DOHH2 (cell line): ENCODE measurements around the gene DCDC1.

Experiments used
- H3F3A ChIP-seq: fragments of 200-600 bp; sonication (generic), shearing (Covaris generic); 2 replicates; pipeline ENCODE4 v1.6.0; 2016; ENCODE audit warnings: antibody characterized with exemption, mild to moderate bottlenecking; ENCODE audit not compliant: control insufficient read depth, insufficient read depth
- H3K27ac ChIP-seq: fragments of 200-600 bp; sonication (generic); 2 replicates; pipeline ENCODE4 v1.5.1; 2014; ENCODE audit warnings: low read depth, mild to moderate bottlenecking, low read length, moderate library complexity
- H3K27me3 ChIP-seq: fragments of 200-600 bp; sonication (generic); 2 replicates; pipeline ENCODE4 v1.6.1; 2014; ENCODE audit warnings: mild to moderate bottlenecking, low read length, mixed read lengths; ENCODE audit not compliant: control insufficient read depth
- H3K36me3 ChIP-seq: fragments of 200-600 bp; sonication (generic); 2 replicates; pipeline ENCODE4 v1.6.1; 2014; ENCODE audit warnings: mild to moderate bottlenecking, low read length, moderate library complexity, mixed read lengths; ENCODE audit not compliant: control insufficient read depth
- H3K4me1 ChIP-seq: fragments of 200-600 bp; sonication (generic); 2 replicates; pipeline ENCODE4 v1.6.1; 2014; ENCODE audit warnings: mild to moderate bottlenecking, low read length, mixed read lengths; ENCODE audit not compliant: control insufficient read depth
- H3K4me2 ChIP-seq: fragments of 200-600 bp; sonication (generic); 2 replicates; pipeline ENCODE4 v1.6.0; 2014; ENCODE audit warnings: mild to moderate bottlenecking, low read length, moderate library complexity
- H3K4me3 ChIP-seq: fragments of 200-600 bp; sonication (generic); 2 replicates; pipeline ENCODE4 v1.5.1; 2014; ENCODE audit warnings: mild to moderate bottlenecking, low read length, mixed read lengths
- H3K79me2 ChIP-seq: fragments of 200-600 bp; sonication (generic); 2 replicates; pipeline ENCODE4 v1.6.1; 2014; ENCODE audit warnings: mild to moderate bottlenecking, low read length, mixed read lengths; ENCODE audit not compliant: control insufficient read depth
- H3K9me2 ChIP-seq: fragments of 200-600 bp; sonication (generic); replicated peaks from 2 replicates; pipeline ENCODE4 v1.6.1; 2014; ENCODE audit warnings: mild to moderate bottlenecking, low read length, mixed read lengths; ENCODE audit not compliant: control insufficient read depth
- H3K9me3 ChIP-seq: fragments of 200-600 bp; sonication (generic); 2 replicates; pipeline ENCODE4 v1.6.1; 2014; ENCODE audit warnings: antibody characterized with exemption, low read length, mixed read lengths; ENCODE audit not compliant: control insufficient read depth, insufficient read depth
- H4K20me1 ChIP-seq: fragments of 200-600 bp; sonication (generic); 2 replicates; pipeline ENCODE4 v1.6.0; 2014; ENCODE audit warnings: low read depth, mild to moderate bottlenecking, antibody characterized with exemption, low read length, moderate library complexity; ENCODE audit not compliant: control insufficient read depth, insufficient read depth
- EZH2phosphoT487 ChIP-seq: fragments of 200-600 bp; sonication (generic); IDR thresholded peaks from 2 replicates; pipeline ENCODE4 v1.6.1; 2017; ENCODE audit warnings: borderline replicate concordance, mild to moderate bottlenecking, antibody characterized with exemption, low read length, moderate library complexity, mixed read lengths
- TF ChIP-seq, protein P1 (sequence below): fragments of 200-600 bp; sonication (generic); IDR thresholded peaks from one replicate; pipeline ENCODE4 v1.5.1; 2014; ENCODE audit warnings: antibody characterized with exemption, mild to moderate bottlenecking, low read depth, low read length; ENCODE audit not compliant: poor library complexity, severe bottlenecking

The DCDC1 gene

DNA sequence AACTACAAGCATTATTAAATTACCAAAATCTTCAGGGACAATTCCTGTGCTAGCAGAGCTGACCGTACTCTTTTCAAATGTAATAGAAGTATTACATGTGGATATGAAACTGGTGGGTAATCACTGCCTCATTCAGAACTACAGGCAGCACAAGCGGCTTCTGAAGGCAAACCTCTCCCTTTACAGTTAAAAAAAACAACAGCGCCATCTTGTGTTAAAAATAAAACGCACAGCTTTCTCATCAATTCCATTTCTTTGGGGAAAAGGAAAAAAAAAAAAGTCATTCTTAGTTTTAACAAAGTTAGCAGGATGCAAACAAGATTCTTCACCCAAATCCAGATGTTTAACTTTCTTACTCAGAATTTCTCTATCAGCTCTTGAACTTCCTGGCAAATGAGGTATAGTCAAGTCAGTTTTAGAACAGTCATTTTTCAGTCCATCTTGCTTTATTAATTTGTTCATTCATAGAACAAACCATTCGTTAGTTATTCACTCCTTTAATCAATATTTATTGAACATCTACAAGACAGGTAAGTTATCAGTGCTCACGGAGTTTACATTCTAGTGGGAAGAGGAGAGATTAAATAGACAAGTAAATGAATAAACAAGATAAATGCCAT lies 451.6 kb downstream of the DCDC1 start:
- Histone ChIP-seq H3K27ac (no peak overlapping the region), H3K36me3 (no peaks in the 10 kb centered on the region), H4K20me1 (no peaks in the 10 kb centered on the region), H3K4me1 (no peaks in the 10 kb centered on the region), H3K4me3 (no peak overlapping the region), H3K27me3 (no peaks in the 10 kb centered on the region; the same call in 1 of the 2 replicates), H3K79me2 (no peaks in the 10 kb centered on the region), H3K9me3 (no peaks in the 10 kb centered on the region), H3F3A (no peaks in the 10 kb centered on the region), H3K9me2 (no peaks in the 10 kb centered on the region), H3K4me2 (no peak overlapping the region)
- no peak for TF ChIP-seq EZH2phosphoT487
- TF ChIP-seq, protein P1, sequence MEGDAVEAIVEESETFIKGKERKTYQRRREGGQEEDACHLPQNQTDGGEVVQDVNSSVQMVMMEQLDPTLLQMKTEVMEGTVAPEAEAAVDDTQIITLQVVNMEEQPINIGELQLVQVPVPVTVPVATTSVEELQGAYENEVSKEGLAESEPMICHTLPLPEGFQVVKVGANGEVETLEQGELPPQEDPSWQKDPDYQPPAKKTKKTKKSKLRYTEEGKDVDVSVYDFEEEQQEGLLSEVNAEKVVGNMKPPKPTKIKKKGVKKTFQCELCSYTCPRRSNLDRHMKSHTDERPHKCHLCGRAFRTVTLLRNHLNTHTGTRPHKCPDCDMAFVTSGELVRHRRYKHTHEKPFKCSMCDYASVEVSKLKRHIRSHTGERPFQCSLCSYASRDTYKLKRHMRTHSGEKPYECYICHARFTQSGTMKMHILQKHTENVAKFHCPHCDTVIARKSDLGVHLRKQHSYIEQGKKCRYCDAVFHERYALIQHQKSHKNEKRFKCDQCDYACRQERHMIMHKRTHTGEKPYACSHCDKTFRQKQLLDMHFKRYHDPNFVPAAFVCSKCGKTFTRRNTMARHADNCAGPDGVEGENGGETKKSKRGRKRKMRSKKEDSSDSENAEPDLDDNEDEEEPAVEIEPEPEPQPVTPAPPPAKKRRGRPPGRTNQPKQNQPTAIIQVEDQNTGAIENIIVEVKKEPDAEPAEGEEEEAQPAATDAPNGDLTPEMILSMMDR: peak; percentile 80

DNA sequence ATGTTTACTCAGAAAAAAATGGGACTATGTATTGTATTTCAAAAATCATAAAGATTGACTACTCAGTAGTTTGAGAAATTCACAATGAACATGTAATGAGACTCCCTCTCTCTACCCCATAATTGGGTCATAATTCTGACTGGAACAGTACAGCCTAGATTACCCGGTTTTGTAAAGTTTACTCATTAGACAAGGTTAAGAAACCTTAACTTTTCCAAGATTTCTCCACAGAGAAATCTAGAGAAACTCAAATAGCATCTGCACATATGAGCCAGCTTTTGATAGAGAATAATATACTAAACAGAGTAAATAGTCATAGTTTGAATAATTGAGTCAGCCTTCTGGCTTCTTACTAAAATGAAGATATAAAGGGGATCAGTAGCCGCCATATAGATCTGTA lies 452.3 kb downstream of the DCDC1 start:
- no peaks in the 10 kb centered on the region for H3K4me1 ChIP-seq
- no peak overlapping the region for H3K4me3 ChIP-seq
- no peaks in the 10 kb centered on the region for H3K36me3 ChIP-seq
- TF ChIP-seq, protein P1: no peak
- no peak for TF ChIP-seq EZH2phosphoT487
- no peak overlapping the region for H3K27ac ChIP-seq
- H3K79me2 ChIP-seq: no peaks in the 10 kb centered on the region
- H3K9me2 ChIP-seq: no peaks in the 10 kb centered on the region
- H3K4me2 ChIP-seq: no peak overlapping the region
- H3F3A ChIP-seq: no peaks in the 10 kb centered on the region
- H3K27me3 ChIP-seq: no peaks in the 10 kb centered on the region; the same call in 1 of the 2 replicates
- H3K9me3 ChIP-seq: no peaks in the 10 kb centered on the region
- H4K20me1 ChIP-seq: no peaks in the 10 kb centered on the region

DNA sequence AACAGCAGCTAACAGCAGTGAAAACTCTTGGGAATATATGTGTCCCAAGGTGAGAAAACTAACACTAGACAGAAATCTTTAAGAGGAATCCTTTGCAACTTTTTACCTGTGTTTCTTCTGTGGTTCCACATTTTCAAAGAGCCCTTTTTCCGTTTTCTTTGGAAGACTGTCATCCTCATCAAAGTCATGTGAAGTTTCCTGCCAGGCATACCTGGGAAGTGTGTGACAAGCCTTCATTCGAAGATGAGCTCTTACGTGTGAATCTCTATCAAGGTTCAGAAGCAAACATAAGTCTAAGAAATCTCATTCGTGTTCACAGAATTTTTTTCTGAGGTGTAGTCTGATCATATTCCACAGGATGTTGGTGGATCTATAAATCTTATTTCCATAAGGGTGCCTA lies 452.8 kb downstream of the DCDC1 start:
- no peaks in the 10 kb centered on the region for H3K9me3 ChIP-seq
- H3K4me1 ChIP-seq: no peaks in the 10 kb centered on the region
- H4K20me1 ChIP-seq: no peaks in the 10 kb centered on the region
- H3K27me3 ChIP-seq: no peaks in the 10 kb centered on the region; the same call in 1 of the 2 replicates
- H3K4me2 ChIP-seq: no peak overlapping the region
- no peaks in the 10 kb centered on the region for H3K79me2 ChIP-seq
- H3K27ac ChIP-seq: no peak overlapping the region
- TF ChIP-seq, protein P1: no peak
- no peak for TF ChIP-seq EZH2phosphoT487
- no peaks in the 10 kb centered on the region for H3F3A ChIP-seq
- no peaks in the 10 kb centered on the region for H3K36me3 ChIP-seq
- H3K9me2 ChIP-seq: no peaks in the 10 kb centered on the region
- H3K4me3 ChIP-seq: no peak overlapping the region
